Ishikawa (cell line): ENCODE measurements around the gene AIFM2.

Source experiments
- CEBPB ChIP-seq: IDR thresholded peaks from 2 replicates; pipeline ENCODE4 v1.6.1; 2012
- CREB1 ChIP-seq: IDR thresholded peaks from 2 replicates; pipeline ENCODE4 v1.6.1; 2012; ENCODE audit warnings: low read depth
- EGR1 ChIP-seq: IDR thresholded peaks from 2 replicates; pipeline ENCODE4 v1.6.1; 2012
- EP300 ChIP-seq: IDR thresholded peaks from 2 replicates; pipeline ENCODE4 v1.6.1; 2012; ENCODE audit warnings: borderline replicate concordance
- FOXM1 ChIP-seq: IDR thresholded peaks from 2 replicates; pipeline ENCODE4 v1.6.1; 2012; ENCODE audit warnings: low read depth, borderline replicate concordance
- MAX ChIP-seq: IDR thresholded peaks from 2 replicates; pipeline ENCODE4 v1.6.1; 2012
- NFIC ChIP-seq: IDR thresholded peaks from 2 replicates; pipeline ENCODE4 v1.6.1; 2012
- RAD21 ChIP-seq: IDR thresholded peaks from 2 replicates; pipeline ENCODE4 v1.6.1; 2012; ENCODE audit warnings: low read depth
- REST ChIP-seq: IDR thresholded peaks from 2 replicates; pipeline ENCODE4 v1.6.1; 2012; ENCODE audit warnings: low read depth, mild to moderate bottlenecking
- TAF1 ChIP-seq: IDR thresholded peaks from 2 replicates; pipeline ENCODE4 v1.6.1; 2012; ENCODE audit warnings: low read depth, mild to moderate bottlenecking
- TCF12 ChIP-seq: IDR thresholded peaks from 2 replicates; pipeline ENCODE4 v1.6.1; 2012; ENCODE audit warnings: low read depth
- TEAD4 ChIP-seq: IDR thresholded peaks from 2 replicates; pipeline ENCODE4 v1.6.1; 2012
- USF1 ChIP-seq: IDR thresholded peaks from 2 replicates; pipeline ENCODE4 v1.6.1; 2012
- YY1 ChIP-seq: IDR thresholded peaks from 2 replicates; pipeline ENCODE4 v1.6.1; 2012; ENCODE audit warnings: low read depth
- ZBTB7A ChIP-seq: IDR thresholded peaks from 2 replicates; pipeline ENCODE4 v1.6.1; 2012; ENCODE audit warnings: low read depth

AIFM2 gene

GRCh38 chr10:70123817-70124216 lies 8.8 kb downstream of the AIFM2 start:
- TF ChIP-seq TEAD4 (no peak), TAF1 (no peak), USF1 (no peak), FOXM1 (no peak), MAX (no peak), RAD21 (no peak), CEBPB (no peak), EGR1 (no peak), CREB1 (no peak), REST (no peak), NFIC (no peak), YY1 (no peak), EP300 (no peak), TCF12 (no peak), ZBTB7A (no peak)

GRCh38 chr10:70122742-70123141 lies 9.9 kb downstream of the AIFM2 start:
- TF ChIP-seq NFIC (no peak), TCF12 (no peak), EP300 (no peak), YY1 (no peak), EGR1 (no peak), TEAD4 (no peak), TAF1 (no peak), USF1 (no peak), RAD21 (no peak), FOXM1 (no peak), ZBTB7A (no peak), CREB1 (no peak), MAX (no peak), CEBPB (no peak), REST (no peak)

- no peak for TF ChIP-seq CEBPB
- no peak for TF ChIP-seq TAF1
- no peak for TF ChIP-seq EP300
- TF ChIP-seq NFIC = no peak
- no peak for TF ChIP-seq FOXM1
- no peak for TF ChIP-seq TEAD4
- TF ChIP-seq REST = no peak
- TF ChIP-seq YY1 = no peak
- no peak for TF ChIP-seq TCF12
- no peak for TF ChIP-seq EGR1
- TF ChIP-seq USF1 = no peak
- TF ChIP-seq CREB1 = no peak
Observed at GRCh38 chr10:70121281-70121949, 11.2 kb downstream of the AIFM2 start.

- TF ChIP-seq CEBPB (no peak), YY1 (no peak), RAD21 (no peak), EP300 (no peak), TAF1 (no peak), TCF12 (no peak), USF1 (no peak), CREB1 (no peak), TEAD4 (no peak)
Observed at GRCh38 chr10:70120417-70120816, 12.2 kb downstream of the AIFM2 start.
